ENCODE data around the gene NR2F6. TPM values are rescaled to one million over a fixed set of nuclear protein-coding genes. Genes with fewer than 3 reads are reported as not detected.

NR2F6 gene
- total RNA-seq, 1 experiment from 2014 or later = 134 TPM

GRCh38 chr19:17289489-17289888 lies 43.8 kb upstream of the NR2F6 start:
- Histone ChIP-seq H3K79me1 (ENCODE audit: insufficient read depth, low read depth, low read length, poor library complexity, severe bottlenecking) (no peaks in the 10 kb centered on the region), H2BK12ac (ENCODE audit: insufficient read length, low read depth, low read length) (no peak overlapping the region), H3T11ph (ENCODE audit: low read length) (no peak overlapping the region), H3K56ac (ENCODE audit: insufficient read length, low read depth, low read length) (no peak overlapping the region), H3K9me3 (ENCODE audit: control insufficient read depth, low read depth, low read length) (no peaks in the 10 kb centered on the region), H3K23me2 (ENCODE audit: insufficient read length, low read depth, low read length, poor library complexity, severe bottlenecking) (no peaks in the 10 kb centered on the region), H3K4me2 (ENCODE audit: insufficient read depth, insufficient read length, low read length) (no peak overlapping the region), H3K27me3 (ENCODE audit: insufficient read depth, low read length) (no peaks in the 10 kb centered on the region), H4K20me1 (ENCODE audit: control insufficient read depth, insufficient read depth, insufficient read length) (no peaks in the 10 kb centered on the region), H4K8ac (replicated peaks; ENCODE audit: insufficient read length, low read depth, low read length) (no peak overlapping the region), H2BK20ac (ENCODE audit: low read depth, low read length, poor library complexity, severe bottlenecking) (no peak overlapping the region), H3K9ac (ENCODE audit: extremely low read depth, insufficient read length, low read length) (no peak overlapping the region), H2AFZ (ENCODE audit: low read length) (no peak overlapping the region), H2BK120ac (ENCODE audit: low read depth, low read length, poor library complexity, severe bottlenecking) (no peak overlapping the region), H3K18ac (ENCODE audit: insufficient read length, low read depth, low read length) (no peak overlapping the region), H4K5ac (ENCODE audit: insufficient read length, low read depth, low read length) (no peak overlapping the region), H2AK5ac (ENCODE audit: insufficient read length, low read length) (no peak overlapping the region), H4K91ac (ENCODE audit: insufficient read length, low read depth, low read length) (no peak overlapping the region), H3K27ac (ENCODE audit: insufficient read length, low read depth, low read length) (no peak overlapping the region), H3K14ac (ENCODE audit: insufficient read depth, low read length) (no peak overlapping the region), H2BK15ac (ENCODE audit: low read depth, low read length) (no peak overlapping the region), H2BK5ac (ENCODE audit: insufficient read length, low read length) (no peak overlapping the region), H3K23ac (ENCODE audit: insufficient read length, low read depth, low read length) (no peak overlapping the region), H3K79me2 (ENCODE audit: insufficient read depth, low read length) (no peaks in the 10 kb centered on the region), H3K4me1 (ENCODE audit: insufficient read depth, low read length) (no peaks in the 10 kb centered on the region), H3K4ac (ENCODE audit: low read depth, low read length) (no peak overlapping the region)
- TF ChIP-seq, protein P1, sequence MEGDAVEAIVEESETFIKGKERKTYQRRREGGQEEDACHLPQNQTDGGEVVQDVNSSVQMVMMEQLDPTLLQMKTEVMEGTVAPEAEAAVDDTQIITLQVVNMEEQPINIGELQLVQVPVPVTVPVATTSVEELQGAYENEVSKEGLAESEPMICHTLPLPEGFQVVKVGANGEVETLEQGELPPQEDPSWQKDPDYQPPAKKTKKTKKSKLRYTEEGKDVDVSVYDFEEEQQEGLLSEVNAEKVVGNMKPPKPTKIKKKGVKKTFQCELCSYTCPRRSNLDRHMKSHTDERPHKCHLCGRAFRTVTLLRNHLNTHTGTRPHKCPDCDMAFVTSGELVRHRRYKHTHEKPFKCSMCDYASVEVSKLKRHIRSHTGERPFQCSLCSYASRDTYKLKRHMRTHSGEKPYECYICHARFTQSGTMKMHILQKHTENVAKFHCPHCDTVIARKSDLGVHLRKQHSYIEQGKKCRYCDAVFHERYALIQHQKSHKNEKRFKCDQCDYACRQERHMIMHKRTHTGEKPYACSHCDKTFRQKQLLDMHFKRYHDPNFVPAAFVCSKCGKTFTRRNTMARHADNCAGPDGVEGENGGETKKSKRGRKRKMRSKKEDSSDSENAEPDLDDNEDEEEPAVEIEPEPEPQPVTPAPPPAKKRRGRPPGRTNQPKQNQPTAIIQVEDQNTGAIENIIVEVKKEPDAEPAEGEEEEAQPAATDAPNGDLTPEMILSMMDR (conservative IDR thresholded peaks at IDR 0.05) = no peak
- Mint-ChIP-seq H3K4me3 (no peak overlapping the region; a peak in 2 of 5 replicates), H3K27me3 (ENCODE audit: low read depth) (peaks cover 2% of the 10 kb centered on the region; the same call in 1 of the 2 replicates), H3K4me1 (peaks cover 5 to 21% of the 10 kb centered on the region in 2 experiments; a peak in 2 of 4 replicates), H3K27ac (no peak overlapping the region; a peak in 1 of 7 replicates), H3K36me3 (ENCODE audit: insufficient read depth in 1 of 3, low read depth in 3 of 3) (peaks cover 9 to 12% (median 11%) of the 10 kb centered on the region in 3 experiments; a peak in 6 of 7 replicates), H3K9me3 (no peaks in the 10 kb centered on the region)
- no CpG with 5 or more reads among the region's 22 CpGs for WGBS (ENCODE audit: extremely low coverage, insufficient read length, low lambda C conversion rate)
- DNase-seq = peak; percentile 91

Data from H9 (cell line).